Dermis microvascular lymphatic vessel endothelial cell (primary cell): ENCODE data around the gene CDC42EP2. TPM values are rescaled to one million over a fixed set of nuclear protein-coding genes. Genes with fewer than 3 reads are reported as not detected.

Experiments
- DNase-seq, 2 donors: peaks; one replicate each; pipeline versions ENCODE4 v3.0.0 to v3.0.0-alpha.2; 2010; ENCODE audit warnings: low read depth in 2 of 2
- total RNA-seq: library from RNA; depleted of rRNA; stranded (reverse); fragments of >200 nt; gene quantifications from 2 replicates; pipeline ENCODE4 v1.2.1, GENCODE V29; 2014

CDC42EP2 gene
- total RNA-seq, 1 donor from 2014 or later, result 6.4 TPM

DNA sequence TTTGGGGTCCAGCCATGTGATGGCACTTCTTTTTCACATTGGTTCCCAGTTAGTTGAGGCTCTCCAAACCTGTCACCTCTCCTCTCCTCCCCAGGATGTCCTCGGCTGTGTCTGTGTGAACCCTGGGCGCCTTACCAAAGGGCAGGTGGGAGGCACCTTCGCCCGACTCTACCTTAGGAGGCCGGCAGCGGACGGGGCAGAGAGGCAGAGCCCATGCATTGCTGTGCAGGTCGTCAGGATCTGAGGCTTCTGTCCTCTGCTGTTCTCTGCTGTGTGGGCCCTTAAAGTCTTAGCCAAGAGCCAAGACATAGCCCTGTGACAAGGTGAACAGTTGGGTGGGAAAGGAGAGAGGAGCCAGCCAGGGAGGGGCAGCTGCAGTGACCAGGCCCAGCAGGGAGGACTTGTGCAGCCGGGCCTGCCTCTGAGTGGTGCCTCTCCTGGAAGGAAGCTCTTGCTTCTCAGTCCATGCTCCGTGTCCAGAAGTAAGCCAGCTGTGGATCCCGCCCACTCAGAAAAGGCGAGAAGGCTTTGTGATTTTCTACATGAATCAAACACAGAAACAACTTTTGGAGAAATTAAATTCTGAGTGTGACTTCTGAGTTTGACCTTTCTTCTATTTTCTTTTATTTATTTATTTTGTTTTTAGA, 17.5 kb upstream of the CDC42EP2 start:
- DNase-seq, result no peak

DNA sequence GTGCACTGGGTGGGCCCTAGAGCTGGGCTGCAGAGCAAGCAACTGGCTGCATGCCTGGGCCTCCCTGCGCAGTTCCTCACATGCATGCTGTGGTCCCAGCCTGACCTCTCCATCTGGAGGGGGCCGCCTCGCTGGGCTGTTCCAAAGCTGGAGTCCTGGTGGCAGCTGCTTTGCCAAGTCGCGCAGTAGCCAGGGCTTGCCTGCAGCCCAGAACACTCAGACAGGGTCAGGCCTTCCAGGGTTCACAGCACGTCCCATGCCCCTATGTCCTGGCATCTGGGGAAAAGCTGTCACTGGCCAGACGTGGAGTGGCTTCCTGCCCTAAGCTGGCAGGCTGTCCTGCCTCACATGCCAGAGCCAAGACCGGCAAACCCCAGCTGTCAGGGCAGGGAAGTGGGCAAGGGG, 16.5 kb upstream of the CDC42EP2 start:
- DNase-seq, result peak in 1 of 2 donors; percentile 41

DNA sequence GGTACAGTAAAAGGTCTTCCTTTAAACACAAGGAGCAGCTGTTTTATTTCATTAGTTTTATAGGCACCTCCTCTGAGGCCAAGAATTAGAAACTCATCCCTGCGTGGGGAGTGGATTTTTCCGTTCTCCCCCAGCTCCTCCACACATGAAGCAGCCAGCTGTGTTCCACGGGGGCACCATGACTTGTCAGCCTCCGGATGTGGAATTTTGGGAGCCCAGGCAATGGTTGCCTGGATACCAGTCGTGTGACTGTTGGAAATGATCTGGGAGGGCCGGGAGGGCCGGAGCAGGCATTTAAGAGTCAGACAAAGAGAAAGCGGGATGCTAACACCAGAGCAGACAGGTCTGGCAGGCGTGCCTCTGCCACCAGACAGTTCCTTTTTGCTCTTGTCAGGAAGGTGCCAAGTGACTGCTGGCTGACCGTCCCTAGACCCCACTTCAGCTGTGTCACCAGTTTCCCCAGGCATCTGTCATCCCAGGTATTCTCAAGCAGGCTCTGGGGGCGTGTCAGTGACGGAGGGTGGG, 15.9 kb upstream of the CDC42EP2 start:
- peak; percentile 26 to 52 for DNase-seq

DNA sequence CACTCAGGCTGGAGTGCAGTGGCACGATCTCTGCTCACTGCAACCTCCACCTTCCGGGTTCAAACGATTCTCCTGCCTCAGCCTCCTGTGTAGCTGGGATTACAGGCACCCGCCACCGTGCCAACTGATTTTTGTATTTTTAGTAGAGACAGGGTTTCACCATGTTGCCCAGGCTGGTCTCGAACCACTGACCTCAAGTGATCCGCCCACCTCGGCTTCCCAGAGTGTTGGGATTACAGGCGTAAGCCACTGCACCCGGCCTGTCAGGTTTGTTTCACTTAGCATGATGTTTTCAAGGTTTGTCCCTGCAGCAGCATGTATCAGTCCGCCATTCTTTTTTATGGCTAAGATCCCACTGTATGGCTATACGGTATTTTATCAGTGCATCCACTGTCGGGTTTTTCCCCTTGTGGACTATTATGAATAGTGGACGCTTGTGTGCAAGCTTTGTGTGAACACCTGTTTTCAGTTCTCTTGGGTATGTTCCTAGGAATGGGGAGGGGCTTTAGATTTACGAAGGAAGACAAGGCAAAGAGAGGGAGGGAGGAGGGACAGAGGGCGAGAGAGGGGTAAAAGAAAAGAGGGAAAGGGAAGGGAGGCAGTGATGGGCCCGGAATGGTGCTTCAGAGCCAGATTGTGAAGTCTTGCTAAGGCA, 13.9 kb upstream of the CDC42EP2 start:
- no peak for DNase-seq

DNA sequence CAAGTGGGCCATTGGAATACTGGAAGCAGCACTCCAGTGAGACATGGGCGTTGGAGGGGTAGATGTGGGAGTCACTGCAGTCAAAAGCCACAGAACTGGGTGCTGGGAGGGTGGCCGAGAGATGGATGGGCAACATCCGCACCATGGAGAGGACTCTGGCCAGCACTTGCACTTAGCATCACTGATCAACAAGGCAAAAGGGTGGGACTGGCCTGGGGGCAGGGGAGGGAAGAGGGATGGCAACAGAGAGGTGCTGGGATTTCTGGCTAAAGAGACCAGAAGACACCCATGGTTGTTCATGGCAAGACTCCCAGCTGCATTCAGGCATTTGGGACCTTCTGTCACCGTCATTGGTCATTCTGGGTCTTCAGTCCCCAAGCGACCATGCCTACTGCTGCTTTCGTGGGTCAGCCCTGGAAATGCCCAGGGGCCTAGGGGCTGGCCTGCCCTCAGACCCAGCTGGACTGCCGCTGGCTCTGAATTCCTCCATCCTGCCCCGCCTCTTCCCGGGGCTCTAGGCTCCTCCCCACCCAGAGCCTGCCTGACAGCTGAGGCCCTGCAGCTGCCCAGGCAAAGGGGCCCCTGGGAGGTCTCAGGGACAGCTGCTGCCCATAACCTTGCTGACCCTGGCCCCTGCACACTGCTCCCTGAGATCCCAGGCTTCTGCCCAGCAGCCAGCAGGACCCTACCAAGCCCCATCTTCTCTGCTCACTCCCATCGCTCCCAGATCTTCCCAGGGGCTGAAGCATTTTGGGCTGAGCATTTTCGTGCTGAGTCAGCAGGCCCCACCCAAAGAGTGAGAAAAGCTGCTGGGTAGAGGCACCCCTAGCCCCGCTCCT, 13.0 kb upstream of the CDC42EP2 start:
- no peak for DNase-seq

DNA sequence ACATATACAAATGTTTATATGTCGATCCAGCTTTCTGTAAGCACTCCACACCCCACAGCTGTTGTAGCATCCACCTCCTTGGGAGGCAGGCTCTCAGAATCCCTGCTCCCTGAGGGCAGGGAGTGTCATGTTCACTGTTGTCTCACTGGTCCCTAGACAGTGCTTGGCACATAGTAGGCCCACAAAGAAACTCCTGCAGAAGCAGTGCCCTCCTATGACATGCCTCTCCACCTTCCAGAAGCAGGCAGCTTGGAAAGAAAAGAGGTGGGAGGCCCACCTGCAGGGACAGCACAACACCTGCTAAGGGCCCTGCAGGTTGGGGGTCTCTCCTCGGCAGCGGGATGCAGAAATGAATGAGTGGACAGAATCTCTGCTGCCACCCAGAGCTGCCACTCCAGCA, 11.1 kb upstream of the CDC42EP2 start:
- DNase-seq, result no peak

DNA sequence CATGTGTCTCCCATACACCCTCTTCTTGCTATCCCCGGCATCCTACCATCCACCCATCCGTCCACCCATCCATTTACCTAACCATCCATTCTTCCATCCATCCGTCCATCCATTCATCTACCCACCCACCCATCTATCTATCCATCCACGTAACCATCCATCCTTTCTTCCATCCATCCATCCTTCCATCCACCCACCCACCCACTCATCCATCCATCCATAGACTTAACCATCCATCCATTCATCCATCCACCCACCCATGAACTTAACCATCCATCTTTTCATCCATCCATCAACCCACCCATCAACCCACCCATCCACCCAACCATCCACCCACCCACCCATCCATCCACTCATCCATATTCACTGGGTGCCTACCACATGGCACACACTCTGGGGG, 10.6 kb upstream of the CDC42EP2 start:
- no peak for DNase-seq

DNA sequence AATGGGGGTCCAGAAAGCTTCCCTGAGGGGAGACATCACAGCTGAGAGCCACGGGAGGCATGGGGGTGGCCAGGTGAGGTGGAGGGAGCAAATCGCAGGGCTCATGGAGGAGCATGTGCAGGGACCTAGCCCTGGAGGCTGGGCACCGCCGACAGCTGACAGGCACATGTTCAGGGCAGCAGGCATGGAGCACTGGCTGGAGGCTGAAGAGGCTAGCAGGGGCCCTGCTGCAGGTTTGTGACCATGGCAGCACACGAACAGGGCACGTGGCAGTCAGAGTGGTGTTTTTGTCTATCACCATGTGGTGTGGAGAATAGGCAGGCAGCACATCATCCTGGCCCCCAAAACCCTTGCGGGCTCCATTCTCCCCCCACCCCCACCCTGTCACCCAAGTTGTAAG, 10.1 kb upstream of the CDC42EP2 start:
- no peak for DNase-seq

DNA sequence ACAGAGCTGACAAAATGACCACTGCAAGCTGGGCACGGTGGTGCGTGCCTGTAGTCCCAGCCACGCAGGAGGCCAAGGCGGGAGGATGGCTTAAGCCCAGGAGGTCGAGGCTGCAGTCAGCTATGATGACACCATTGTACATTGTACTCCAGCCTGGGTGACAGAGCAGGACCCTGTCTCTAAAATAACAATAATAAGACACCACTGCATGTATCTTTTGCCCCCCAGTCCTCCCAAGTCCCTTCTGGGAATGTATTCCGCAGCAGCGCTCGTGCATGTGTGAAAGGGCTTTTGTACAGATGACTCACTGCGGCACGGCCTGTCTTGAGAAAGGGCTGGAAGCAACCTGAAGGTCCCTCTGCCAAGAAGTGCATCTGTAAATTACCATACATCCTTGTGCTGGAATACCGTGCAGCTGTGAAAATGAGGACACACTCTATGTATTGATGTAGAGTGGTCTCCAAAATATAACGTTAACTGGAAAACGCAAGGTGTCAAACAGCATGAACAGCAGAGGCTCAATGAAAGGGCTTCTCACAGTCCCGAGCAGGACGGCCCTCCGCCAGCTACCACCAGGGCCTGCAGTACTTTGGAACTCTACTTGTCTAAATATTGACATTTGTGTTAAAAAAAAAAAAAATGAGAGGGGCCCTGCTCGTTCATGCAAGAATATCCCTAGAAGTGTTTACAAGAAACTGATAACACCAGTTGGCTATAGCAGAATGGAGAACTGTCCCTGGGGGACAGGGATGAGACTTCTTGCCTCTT, 9.0 kb upstream of the CDC42EP2 start:
- DNase-seq, result no peak

DNA sequence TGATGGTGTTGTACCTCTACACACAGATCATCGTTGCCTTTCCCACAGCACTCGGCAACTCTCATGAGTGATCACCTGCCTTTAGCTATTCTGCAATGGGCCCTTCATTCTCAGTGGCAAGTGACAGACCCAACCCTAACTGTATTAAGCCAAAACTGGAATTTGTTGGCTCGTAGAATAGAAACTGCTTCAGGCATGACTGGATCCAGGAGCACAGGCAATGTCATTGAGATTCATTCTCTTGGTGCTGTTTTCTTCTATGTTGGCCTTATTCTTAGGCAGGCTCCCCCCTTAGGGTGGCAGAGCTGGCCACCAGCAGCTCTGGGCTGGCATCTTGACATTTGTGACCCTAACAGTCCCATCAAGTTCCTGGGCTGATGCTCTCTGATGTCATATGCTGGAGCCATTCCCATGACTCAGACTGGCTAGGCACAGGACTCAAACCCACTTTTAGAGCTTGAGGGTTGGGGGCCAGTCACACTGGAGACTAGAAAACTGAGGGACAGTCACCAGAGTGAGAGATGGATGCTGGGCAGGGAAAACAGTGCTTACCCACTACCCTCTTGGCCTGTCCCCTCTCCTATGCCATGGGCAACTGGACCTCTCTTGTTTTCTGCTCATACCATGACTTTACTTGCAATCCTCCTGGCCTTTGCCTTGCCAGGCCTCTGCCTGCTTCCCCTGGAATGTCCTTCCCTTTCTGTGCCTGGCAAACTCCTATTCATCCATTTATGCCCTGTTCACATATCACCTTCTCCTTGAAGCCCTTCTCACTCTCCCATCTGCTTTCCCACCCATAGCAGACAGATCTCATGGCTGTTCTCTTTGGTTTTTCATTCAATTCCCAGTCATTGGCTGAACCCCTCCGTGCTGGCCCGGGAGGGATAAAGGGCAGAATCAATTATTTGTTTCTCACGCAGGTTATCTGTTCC, 7.1 kb upstream of the CDC42EP2 start:
- no peak for DNase-seq

DNA sequence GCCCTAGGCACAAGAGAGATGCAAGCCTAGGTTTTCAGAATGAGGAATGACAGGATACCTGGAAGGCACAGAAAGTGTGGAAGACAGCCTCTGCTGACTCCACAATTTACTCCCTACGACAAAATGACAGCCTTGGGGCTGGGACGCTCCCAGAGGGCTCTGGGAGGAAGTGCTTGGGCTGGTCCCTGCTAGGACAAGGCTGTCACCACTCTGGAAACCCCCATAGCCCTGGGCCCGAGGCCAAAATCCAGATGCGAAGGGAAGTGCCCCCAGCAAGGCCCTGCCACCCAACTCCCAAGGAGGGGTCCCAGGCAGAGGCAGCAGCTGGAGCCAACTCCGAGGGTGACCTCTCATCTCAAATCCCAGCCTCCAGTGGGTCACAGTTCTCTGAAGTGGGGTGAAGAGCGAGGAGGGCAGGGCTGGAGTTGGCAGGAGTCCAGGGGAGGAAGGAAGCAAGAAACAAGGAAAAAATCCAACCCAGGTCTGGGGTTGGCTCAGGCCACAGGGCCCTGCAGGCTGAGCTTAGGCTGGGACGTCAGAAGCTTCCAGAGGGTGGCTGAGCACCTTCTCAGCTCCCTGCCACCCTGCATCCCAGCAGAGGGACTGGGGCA, 6.3 kb upstream of the CDC42EP2 start:
- peak in 1 of 2 donors; percentile 56 for DNase-seq

DNA sequence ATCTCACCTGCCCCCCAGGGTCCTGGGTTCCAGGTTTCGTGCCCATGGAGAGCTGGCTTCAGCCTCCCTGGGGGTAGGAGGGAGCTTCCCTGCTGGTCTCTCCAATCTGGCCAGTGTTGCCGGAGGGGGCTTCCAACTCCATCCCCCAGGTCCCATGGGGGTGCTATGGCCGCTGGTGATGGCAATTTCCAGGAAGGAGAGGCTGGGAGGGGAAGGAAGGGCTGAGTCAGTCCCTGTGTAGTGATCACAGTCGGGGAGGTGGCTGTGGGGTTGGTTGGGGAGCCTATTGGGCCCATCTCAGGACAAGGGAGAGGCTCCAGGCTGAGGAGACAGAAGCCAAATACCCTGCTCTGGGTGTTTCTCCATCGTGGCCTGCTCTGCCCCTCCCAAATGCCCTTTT, 5.7 kb upstream of the CDC42EP2 start:
- no peak for DNase-seq

DNA sequence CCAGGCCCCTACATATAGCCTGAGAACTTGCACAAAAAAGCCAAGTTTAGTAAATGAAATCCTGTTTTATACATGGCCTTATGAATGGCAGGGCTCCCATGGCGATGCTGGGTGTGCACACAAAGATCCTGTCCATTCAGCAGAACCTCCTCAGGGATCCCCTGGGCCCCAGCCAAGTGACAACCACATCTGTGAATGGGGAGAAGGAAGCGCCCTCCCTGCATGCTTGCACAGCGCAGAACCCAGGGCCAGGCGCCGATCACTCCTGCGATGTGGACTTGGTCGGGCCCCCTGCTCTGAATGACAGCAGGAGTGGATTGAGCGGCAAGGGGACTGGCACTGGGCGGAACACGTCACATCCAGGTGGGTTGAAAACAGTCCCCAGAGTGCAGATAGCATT, 4.5 kb upstream of the CDC42EP2 start:
- no peak for DNase-seq

DNA sequence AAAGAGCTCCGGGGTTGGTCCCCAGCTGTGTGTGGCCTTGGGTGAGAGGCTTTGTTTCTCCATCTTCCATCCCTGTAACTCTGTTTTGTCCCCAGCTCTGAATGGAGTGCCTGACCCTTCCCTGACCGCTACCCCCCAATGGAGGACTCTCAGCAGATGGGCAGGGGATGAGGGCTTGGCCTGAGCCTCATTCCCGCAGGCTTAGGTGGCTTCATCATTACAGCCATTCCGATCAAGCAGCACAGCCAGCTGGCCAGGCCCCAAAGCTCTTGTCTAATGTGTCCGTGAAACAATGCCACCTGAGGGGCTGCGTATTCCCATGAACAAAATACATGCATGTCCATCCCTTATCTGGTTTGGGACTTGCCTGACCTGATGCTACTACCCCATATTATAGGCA, 3.9 kb upstream of the CDC42EP2 start:
- no peak for DNase-seq

DNA sequence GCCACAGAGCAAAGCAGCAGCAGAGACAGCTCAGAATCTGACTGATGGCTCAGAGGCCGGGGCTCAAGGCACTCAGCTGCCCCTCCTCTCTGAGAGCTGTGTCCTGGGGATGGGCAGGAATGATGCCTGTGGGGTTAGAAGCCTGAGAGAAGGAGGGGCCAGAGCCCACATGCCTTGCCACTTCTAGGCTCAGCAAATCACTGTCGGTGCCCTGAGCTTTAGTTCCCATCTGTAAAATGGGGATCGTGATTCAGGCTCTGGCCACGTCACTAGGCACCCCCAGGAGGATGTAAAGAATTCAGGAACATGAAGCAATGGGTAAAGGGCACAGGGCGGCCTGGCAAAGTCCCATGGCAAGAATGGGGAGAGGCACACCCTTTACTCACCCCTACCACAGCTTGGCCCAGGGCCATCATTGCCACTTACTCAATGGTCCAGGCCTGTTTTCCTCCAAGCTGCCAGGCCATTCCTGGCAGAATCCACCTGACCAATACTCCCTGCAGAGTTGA, 3.4 kb upstream of the CDC42EP2 start:
- DNase-seq, result no peak

DNA sequence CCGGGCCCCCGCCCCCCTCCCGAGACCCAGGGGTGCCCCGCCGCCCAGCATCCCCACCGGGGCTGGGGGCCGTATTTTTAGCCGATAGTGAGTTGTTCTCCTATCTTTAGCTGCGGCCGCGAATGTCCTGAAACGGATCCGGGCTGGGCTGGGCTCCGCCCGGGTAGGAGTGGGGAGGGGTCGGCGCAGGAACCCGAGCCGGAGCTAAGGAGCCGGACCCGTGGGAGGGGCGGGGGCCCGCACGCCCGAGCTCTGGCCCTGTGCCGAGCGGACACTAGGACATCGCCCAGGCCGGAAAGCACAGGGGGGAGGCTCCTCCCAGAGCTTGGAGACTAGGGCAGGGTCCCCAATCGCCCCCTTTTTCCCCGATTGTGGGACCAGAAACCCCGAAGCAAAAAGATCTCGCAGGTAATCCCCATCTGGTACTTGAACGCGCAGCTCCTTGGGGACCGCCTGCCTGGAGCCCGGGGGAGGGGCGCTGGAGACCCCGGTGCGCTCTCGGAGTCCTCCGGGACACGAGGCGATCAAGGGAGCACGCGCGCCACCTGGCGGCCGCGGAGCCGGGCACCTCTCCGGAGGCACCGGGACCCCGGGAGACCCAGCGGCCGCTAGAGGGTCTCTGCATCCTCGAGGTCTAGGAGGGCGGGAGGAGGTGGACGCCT, 669 bp downstream of the CDC42EP2 start:
- DNase-seq, result peak in 1 of 2 donors; percentile 78

DNA sequence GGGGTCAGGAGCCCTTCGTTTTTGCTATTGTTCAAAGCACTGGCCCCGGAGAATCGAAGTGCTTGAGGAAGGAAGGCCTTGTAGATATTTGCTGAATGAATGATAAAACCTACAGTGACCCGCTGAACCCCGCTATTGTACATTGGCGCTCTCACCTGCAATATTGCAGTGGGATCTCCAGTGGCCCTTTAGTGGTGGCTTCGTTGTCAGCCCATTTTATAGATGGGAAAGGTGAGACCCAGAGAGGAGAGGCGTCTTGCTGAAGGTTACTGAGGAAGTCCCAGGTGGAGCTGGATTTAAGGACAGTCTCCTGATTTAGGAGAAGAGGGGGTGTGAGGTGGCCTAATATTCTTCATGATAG, 1.2 kb downstream of the CDC42EP2 start:
- DNase-seq, result no peak

DNA sequence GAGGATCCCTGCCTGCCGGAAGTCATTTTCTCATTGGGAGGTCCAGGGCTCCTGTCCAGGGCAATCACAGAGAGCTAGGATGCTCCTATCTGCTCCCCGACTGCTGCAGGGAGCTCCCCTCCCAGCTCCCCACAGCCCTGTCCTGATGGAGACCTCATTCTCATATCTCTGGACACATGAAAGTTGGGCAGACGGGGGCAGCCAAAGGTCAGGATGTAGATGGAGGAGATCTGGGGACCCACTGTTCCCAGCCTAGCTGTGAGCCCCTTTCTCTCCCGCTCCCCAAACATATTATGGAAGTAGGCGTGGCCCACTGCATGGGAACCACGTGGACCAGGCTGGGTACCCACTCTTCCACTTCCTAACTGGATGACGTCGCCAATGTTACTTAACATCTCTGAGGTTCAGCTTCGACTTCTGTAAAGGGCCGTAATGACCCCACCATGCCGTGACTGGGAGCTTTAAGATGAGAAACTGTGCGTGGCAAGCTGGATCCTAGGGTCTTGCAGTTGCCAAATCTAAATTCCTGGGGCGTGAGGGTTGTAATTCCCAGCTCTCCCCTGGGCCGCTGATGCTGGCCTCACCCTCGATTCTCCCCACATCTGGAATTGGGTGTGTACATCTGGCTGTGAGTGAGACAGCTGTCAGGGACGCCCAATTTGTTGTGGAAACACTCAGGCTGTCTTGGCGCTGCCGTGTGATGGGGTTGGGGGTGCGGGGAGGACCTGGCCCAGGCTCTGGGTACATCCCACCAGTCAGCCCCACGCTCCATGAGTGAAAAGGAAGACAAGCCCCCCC, 1.8 kb downstream of the CDC42EP2 start:
- DNase-seq, result peak in 1 of 2 donors; percentile 35
